PC-3 (cell line): ENCODE results near the gene RFX7.
A peak's percentile ranks its signal among the peaks of the same experiment; 100 is the strongest.

Source experiments
- EZH2 ChIP-seq: fragments of 300-600 bp; sonication (generic); IDR thresholded peaks from one replicate; pipeline ENCODE4 v1.6.1; 2017; ENCODE audit warnings: antibody characterized with exemption, mild to moderate bottlenecking, low read length; ENCODE audit not compliant: unreplicated experiment
- TF ChIP-seq, protein P1 (sequence below): fragments of 300-600 bp; sonication (generic); conservative IDR thresholded peaks from 2 replicates; pipeline ENCODE4 v1.5.1; 2017; ENCODE audit warnings: antibody characterized with exemption, low read depth, mild to moderate bottlenecking, low read length

DNA sequence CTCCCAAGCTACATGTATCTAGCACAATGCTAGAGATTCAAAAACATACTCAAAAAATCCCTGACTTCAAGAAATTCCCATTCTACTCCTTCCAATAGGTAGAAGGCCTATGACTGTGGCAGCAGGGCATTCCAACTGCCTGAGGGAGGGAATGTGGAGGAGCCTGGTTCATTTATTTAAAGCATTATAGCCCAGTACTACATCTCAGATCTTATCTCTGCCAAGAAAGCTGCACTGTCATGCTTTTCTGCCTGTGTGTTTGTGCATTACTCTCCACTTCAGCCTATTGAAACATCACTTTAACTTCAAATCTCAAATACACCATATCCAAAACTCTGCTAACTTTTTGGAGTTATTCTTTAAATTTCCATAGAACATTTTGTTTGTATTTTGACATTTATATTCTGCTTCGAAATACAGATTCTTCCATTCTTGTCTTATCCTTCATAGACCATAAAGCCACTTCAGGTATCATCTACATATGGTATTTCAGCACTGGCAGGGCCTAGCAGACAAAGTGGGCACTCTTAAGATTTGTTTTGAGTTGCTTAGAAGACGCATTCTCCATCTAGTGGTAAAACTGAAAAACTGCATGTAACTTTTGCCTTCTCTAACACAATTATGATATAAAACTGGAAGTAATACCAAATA is 191.2 kb downstream of the RFX7 start:
- TF ChIP-seq, protein P1, sequence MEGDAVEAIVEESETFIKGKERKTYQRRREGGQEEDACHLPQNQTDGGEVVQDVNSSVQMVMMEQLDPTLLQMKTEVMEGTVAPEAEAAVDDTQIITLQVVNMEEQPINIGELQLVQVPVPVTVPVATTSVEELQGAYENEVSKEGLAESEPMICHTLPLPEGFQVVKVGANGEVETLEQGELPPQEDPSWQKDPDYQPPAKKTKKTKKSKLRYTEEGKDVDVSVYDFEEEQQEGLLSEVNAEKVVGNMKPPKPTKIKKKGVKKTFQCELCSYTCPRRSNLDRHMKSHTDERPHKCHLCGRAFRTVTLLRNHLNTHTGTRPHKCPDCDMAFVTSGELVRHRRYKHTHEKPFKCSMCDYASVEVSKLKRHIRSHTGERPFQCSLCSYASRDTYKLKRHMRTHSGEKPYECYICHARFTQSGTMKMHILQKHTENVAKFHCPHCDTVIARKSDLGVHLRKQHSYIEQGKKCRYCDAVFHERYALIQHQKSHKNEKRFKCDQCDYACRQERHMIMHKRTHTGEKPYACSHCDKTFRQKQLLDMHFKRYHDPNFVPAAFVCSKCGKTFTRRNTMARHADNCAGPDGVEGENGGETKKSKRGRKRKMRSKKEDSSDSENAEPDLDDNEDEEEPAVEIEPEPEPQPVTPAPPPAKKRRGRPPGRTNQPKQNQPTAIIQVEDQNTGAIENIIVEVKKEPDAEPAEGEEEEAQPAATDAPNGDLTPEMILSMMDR: peak; percentile 76
- TF ChIP-seq EZH2: no peak
